22Rv1 (cell line): ENCODE results near the gene ZNF90.

Experiments used
- CTCF ChIP-seq: fragments of 450-650 bp; IDR thresholded peaks from 2 replicates; pipeline ENCODE4 v1.5.1; 2017; ENCODE audit warnings: mild to moderate bottlenecking
- ZFX ChIP-seq: fragments of 450-650 bp; IDR thresholded peaks from 2 replicates; pipeline ENCODE4 v1.6.1; 2017; ENCODE audit warnings: antibody characterized with exemption, borderline replicate concordance

GRCh38 chr19:20078581-20079031 is 806 bp downstream of the ZNF90 start:
- TF ChIP-seq CTCF (no peak), ZFX (no peak)
